GM23338 (cell line): Measurements from ENCODE around the gene TRAPPC3L. TPM values are rescaled to one million over a fixed set of nuclear protein-coding genes. Genes with fewer than 3 reads are reported as not detected.

Experiments
- ATAC-seq: fragments of 200-7000 bp; cut with Tn5 transposase; 3 replicates; pipeline ENCODE4 v1.9.1; 2020
- DNase-seq: peaks from one replicate; pipeline ENCODE4 v3.0.0-alpha.2; 2015; ENCODE audit warnings: low spot score
- H2AFZ ChIP-seq: fragments of 200-600 bp; sonication (generic); 2 replicates; pipeline ENCODE4 v1.8.0; 2016; ENCODE audit warnings: antibody characterized with exemption, mild to moderate bottlenecking, moderate library complexity
- H3F3A ChIP-seq: fragments of 200-600 bp; sonication (generic); replicated peaks from 2 replicates; pipeline ENCODE4 v1.8.0; 2017; ENCODE audit warnings: antibody characterized with exemption, mixed run types, low read depth
- H3K27ac ChIP-seq: fragments of 200-600 bp; sonication (generic); 2 replicates; pipeline ENCODE4 v1.6.1; 2016; ENCODE audit warnings: low read depth
- H3K27me3 ChIP-seq: fragments of 200-600 bp; sonication (generic); 2 replicates; pipeline ENCODE4 v1.8.0; 2016; ENCODE audit warnings: mild to moderate bottlenecking, mixed run types, moderate library complexity; ENCODE audit not compliant: insufficient read depth
- H3K36me3 ChIP-seq: fragments of 200-600 bp; sonication (generic); 2 replicates; pipeline ENCODE4 v1.8.0; 2016; ENCODE audit warnings: mild to moderate bottlenecking; ENCODE audit not compliant: insufficient read depth
- H3K4me1 ChIP-seq: fragments of 200-600 bp; sonication (generic); 2 replicates; pipeline ENCODE4 v1.8.0; 2016; ENCODE audit warnings: mild to moderate bottlenecking, moderate library complexity; ENCODE audit not compliant: insufficient read depth
- H3K4me2 ChIP-seq: fragments of 200-600 bp; sonication (generic); 2 replicates; pipeline ENCODE4 v1.7.1; 2017; ENCODE audit warnings: mixed run types
- H3K4me3 ChIP-seq: fragments of 200-600 bp; sonication (generic); 2 replicates; pipeline ENCODE4 v1.6.1; 2016; ENCODE audit warnings: mixed run types
- H3K79me2 ChIP-seq: fragments of 200-600 bp; sonication (generic); replicated peaks from 2 replicates; pipeline ENCODE4 v1.8.0; 2017; ENCODE audit warnings: mild to moderate bottlenecking; ENCODE audit not compliant: insufficient read depth
- H3K9me2 ChIP-seq: fragments of 200-600 bp; sonication (generic); 2 replicates; pipeline ENCODE4 v1.8.0; 2017; ENCODE audit not compliant: insufficient read depth
- H4K20me1 ChIP-seq: fragments of 200-600 bp; sonication (generic); replicated peaks from 2 replicates; pipeline ENCODE4 v1.8.0; 2017; ENCODE audit warnings: mild to moderate bottlenecking; ENCODE audit not compliant: insufficient read depth
- H3K27ac Mint-ChIP-seq: 2 replicates; pipeline ENCODE4 v1.8.0; 2020; ENCODE audit warnings: inconsistent platforms, mild to moderate bottlenecking, moderate library complexity, mixed read lengths
- H3K27me3 Mint-ChIP-seq: 3 replicates; pipeline ENCODE4 v1.8.0; 2022; ENCODE audit warnings: low read depth, mild to moderate bottlenecking, moderate library complexity, mixed read lengths, inconsistent platforms; ENCODE audit not compliant: insufficient read depth, poor library complexity
- H3K36me3 Mint-ChIP-seq: 3 replicates; pipeline ENCODE4 v1.8.0; 2021; ENCODE audit warnings: low read depth, mild to moderate bottlenecking, inconsistent platforms, moderate library complexity, mixed read lengths
- H3K4me1 Mint-ChIP-seq: 3 replicates; pipeline ENCODE4 v1.8.0; 2020; ENCODE audit warnings: mild to moderate bottlenecking, inconsistent platforms, mixed read lengths
- H3K4me3 Mint-ChIP-seq: 3 replicates; pipeline ENCODE4 v1.8.0; 2021; ENCODE audit warnings: moderate library complexity, mild to moderate bottlenecking, inconsistent platforms, mixed read lengths
- H3K9me3 Mint-ChIP-seq: 3 replicates; pipeline ENCODE4 v1.8.0; 2020; ENCODE audit warnings: moderate library complexity, mild to moderate bottlenecking, inconsistent platforms, mixed read lengths
- EZH2 ChIP-seq: fragments of 200-600 bp; sonication (generic); IDR thresholded peaks from one replicate; pipeline ENCODE4 v1.8.0; 2017; ENCODE audit warnings: antibody characterized with exemption, mild to moderate bottlenecking, low read depth; ENCODE audit not compliant: unreplicated experiment
- EZH2phosphoT487 ChIP-seq: fragments of 200-600 bp; sonication (generic); IDR thresholded peaks from one replicate; pipeline ENCODE4 v1.8.1; 2018; ENCODE audit warnings: antibody characterized with exemption; ENCODE audit not compliant: unreplicated experiment
- NANOG ChIP-seq: IDR thresholded peaks from 2 replicates; pipeline ENCODE4 v1.6.1; 2016; ENCODE audit warnings: antibody characterized with exemption, borderline replicate concordance
- POLR2AphosphoS5 ChIP-seq: IDR thresholded peaks from 2 replicates; pipeline ENCODE4 v1.6.1; 2016; ENCODE audit warnings: antibody characterized with exemption, low read depth
- REST ChIP-seq: IDR thresholded peaks from one replicate; pipeline ENCODE4 v1.6.1; 2018; ENCODE audit warnings: antibody characterized with exemption; ENCODE audit not compliant: unreplicated experiment
- STAT1 ChIP-seq: IDR thresholded peaks from one replicate; pipeline ENCODE4 v1.6.1; 2016; ENCODE audit warnings: antibody characterized with exemption; ENCODE audit not compliant: unreplicated experiment
- ZNF114 ChIP-seq: fragments of 250-450 bp; sonication (Bioruptor Pico); IDR thresholded peaks from 2 replicates; pipeline ENCODE4 v1.5.0; 2020; ENCODE audit warnings: mild to moderate bottlenecking, moderate library complexity
- ZNF331 ChIP-seq: fragments of 250-450 bp; sonication (Bioruptor Pico); IDR thresholded peaks from 2 replicates; pipeline ENCODE4 v1.5.0; 2020; ENCODE audit warnings: low read depth, mild to moderate bottlenecking, moderate library complexity
- polyA plus RNA-seq: library from polyadenylated mRNA; unstranded; fragments of >200 nt; fragmentation: Nextera tagmentation; extraction: Ambion mirVana; gene quantifications from 2 replicates; pipeline ENCODE4 v1.2.1, GENCODE V29; 2016
- total RNA-seq: library from RNA; depleted of rRNA; stranded (reverse); fragments of >200 nt; shearing (Covaris generic); gene quantifications from 2 replicates; pipeline ENCODE4 v1.2.3, GENCODE V29; 2014
- TF ChIP-seq, protein P1 (sequence below), 2 experiments: fragments of 200-600 bp in 1 of 2; sonication (generic) in 1 of 2; conservative IDR thresholded peaks; 2 replicates each; pipeline versions ENCODE4 v1.5.1 to v1.6.1; 2016 to 2017; ENCODE audit warnings: antibody characterized with exemption in 2 of 2, low read depth in 2 of 2, mild to moderate bottlenecking in 2 of 2, moderate library complexity in 1 of 2
- TF ChIP-seq, protein P2 (sequence below): fragments of 250-450 bp; sonication (Bioruptor Pico); IDR thresholded peaks from 2 replicates; pipeline ENCODE4 v1.5.0; 2020; ENCODE audit warnings: mild to moderate bottlenecking, moderate library complexity

The TRAPPC3L gene
- total and polyA plus RNA-seq, 2 experiments from 2014 or later: not detected

DNA sequence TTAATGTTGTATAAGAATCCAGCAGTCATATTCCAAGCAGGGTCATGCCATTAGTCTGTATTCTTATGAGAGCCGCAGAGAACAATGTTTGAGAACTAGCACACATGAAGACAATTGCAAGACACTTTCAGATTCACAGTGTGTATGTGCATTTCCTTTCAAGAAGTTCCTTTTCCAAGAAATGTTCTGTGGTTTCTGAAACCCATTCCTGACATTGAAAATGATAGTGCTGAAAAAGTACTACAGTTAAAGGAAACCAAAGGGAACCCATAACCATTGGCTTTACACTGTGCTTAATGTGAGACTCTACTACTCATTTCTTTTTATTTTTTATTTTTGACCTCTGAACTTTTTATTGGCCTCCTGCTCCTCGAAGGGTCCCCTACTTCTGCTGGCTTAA, 88.6 kb downstream of the TRAPPC3L start:
- no peak for DNase-seq
- Histone ChIP-seq H2AFZ (no peak overlapping the region), H3K27me3 (peaks cover 28% of the 10 kb centered on the region), H3K9me2 (no peaks in the 10 kb centered on the region), H3F3A (peaks cover 4% of the 10 kb centered on the region), H3K4me1 (no peaks in the 10 kb centered on the region), H3K79me2 (no peaks in the 10 kb centered on the region), H3K4me3 (no peak overlapping the region), H3K4me2 (no peak overlapping the region), H4K20me1 (no peaks in the 10 kb centered on the region; the same call in 1 of the 2 replicates), H3K36me3 (no peaks in the 10 kb centered on the region), H3K27ac (no peak overlapping the region)
- Mint-ChIP-seq H3K27me3 (peaks cover 12% of the 10 kb centered on the region), H3K27ac (no peak overlapping the region), H3K4me1 (peaks cover 7% of the 10 kb centered on the region; the same call in 2 of the 3 replicates), H3K4me3 (no peak overlapping the region), H3K36me3 (no peaks in the 10 kb centered on the region), H3K9me3 (no peaks in the 10 kb centered on the region)
- TF ChIP-seq ZNF331 (CRISPR knock-in tag) (no peak), EZH2 (no peak), POLR2AphosphoS5 (no peak)
- ATAC-seq: no peak

DNA sequence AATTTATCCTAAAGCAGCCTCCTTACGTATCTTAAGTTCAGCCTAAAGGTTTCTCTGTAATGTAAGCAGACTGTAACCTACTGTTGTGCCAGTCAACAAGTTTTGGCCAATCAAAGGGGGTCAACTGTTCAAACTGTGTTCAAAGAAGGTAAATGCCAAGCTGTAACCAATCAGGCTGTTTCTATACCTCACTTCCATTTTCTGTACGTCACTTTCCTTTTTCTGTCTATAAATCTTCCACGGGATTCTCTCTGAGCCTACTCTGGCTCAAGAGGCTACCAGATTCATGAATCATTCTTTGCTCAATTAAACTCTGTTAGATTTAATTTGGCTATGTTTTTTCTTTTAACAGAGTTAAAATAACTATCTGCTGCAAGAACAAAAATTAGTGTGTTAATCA, 89.4 kb downstream of the TRAPPC3L start:
- Mint-ChIP-seq H3K4me3 (no peak overlapping the region), H3K27me3 (peaks cover 4% of the 10 kb centered on the region), H3K9me3 (no peaks in the 10 kb centered on the region), H3K4me1 (peaks cover 1% of the 10 kb centered on the region; the same call in 1 of the 3 replicates), H3K36me3 (no peaks in the 10 kb centered on the region), H3K27ac (no peak overlapping the region)
- H3K4me3 ChIP-seq: no peak overlapping the region
- ATAC-seq (no peak), DNase-seq (no peak)
- no peaks in the 10 kb centered on the region for H3K79me2 ChIP-seq
- no peaks in the 10 kb centered on the region; the same call in 1 of the 2 replicates for H3F3A ChIP-seq
- no peaks in the 10 kb centered on the region for H3K36me3 ChIP-seq
- no peak overlapping the region for H3K4me2 ChIP-seq
- H3K27me3 ChIP-seq: peaks cover 20% of the 10 kb centered on the region
- no peak overlapping the region for H3K27ac ChIP-seq
- no peaks in the 10 kb centered on the region for H3K9me2 ChIP-seq
- no peaks in the 10 kb centered on the region for H3K4me1 ChIP-seq
- no peak overlapping the region for H2AFZ ChIP-seq
- no peaks in the 10 kb centered on the region; the same call in 1 of the 2 replicates for H4K20me1 ChIP-seq
- TF ChIP-seq STAT1 (no peak), POLR2AphosphoS5 (no peak), ZNF331 (CRISPR knock-in tag) (no peak), ZNF114 (CRISPR knock-in tag) (no peak), NANOG (no peak), EZH2phosphoT487 (no peak), REST (no peak)
- TF ChIP-seq, protein P1, sequence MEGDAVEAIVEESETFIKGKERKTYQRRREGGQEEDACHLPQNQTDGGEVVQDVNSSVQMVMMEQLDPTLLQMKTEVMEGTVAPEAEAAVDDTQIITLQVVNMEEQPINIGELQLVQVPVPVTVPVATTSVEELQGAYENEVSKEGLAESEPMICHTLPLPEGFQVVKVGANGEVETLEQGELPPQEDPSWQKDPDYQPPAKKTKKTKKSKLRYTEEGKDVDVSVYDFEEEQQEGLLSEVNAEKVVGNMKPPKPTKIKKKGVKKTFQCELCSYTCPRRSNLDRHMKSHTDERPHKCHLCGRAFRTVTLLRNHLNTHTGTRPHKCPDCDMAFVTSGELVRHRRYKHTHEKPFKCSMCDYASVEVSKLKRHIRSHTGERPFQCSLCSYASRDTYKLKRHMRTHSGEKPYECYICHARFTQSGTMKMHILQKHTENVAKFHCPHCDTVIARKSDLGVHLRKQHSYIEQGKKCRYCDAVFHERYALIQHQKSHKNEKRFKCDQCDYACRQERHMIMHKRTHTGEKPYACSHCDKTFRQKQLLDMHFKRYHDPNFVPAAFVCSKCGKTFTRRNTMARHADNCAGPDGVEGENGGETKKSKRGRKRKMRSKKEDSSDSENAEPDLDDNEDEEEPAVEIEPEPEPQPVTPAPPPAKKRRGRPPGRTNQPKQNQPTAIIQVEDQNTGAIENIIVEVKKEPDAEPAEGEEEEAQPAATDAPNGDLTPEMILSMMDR (conservative IDR thresholded peaks at IDR 0.05; ENCODE audit: low read depth in 2 of 2): no peak
- TF ChIP-seq, protein P2, sequence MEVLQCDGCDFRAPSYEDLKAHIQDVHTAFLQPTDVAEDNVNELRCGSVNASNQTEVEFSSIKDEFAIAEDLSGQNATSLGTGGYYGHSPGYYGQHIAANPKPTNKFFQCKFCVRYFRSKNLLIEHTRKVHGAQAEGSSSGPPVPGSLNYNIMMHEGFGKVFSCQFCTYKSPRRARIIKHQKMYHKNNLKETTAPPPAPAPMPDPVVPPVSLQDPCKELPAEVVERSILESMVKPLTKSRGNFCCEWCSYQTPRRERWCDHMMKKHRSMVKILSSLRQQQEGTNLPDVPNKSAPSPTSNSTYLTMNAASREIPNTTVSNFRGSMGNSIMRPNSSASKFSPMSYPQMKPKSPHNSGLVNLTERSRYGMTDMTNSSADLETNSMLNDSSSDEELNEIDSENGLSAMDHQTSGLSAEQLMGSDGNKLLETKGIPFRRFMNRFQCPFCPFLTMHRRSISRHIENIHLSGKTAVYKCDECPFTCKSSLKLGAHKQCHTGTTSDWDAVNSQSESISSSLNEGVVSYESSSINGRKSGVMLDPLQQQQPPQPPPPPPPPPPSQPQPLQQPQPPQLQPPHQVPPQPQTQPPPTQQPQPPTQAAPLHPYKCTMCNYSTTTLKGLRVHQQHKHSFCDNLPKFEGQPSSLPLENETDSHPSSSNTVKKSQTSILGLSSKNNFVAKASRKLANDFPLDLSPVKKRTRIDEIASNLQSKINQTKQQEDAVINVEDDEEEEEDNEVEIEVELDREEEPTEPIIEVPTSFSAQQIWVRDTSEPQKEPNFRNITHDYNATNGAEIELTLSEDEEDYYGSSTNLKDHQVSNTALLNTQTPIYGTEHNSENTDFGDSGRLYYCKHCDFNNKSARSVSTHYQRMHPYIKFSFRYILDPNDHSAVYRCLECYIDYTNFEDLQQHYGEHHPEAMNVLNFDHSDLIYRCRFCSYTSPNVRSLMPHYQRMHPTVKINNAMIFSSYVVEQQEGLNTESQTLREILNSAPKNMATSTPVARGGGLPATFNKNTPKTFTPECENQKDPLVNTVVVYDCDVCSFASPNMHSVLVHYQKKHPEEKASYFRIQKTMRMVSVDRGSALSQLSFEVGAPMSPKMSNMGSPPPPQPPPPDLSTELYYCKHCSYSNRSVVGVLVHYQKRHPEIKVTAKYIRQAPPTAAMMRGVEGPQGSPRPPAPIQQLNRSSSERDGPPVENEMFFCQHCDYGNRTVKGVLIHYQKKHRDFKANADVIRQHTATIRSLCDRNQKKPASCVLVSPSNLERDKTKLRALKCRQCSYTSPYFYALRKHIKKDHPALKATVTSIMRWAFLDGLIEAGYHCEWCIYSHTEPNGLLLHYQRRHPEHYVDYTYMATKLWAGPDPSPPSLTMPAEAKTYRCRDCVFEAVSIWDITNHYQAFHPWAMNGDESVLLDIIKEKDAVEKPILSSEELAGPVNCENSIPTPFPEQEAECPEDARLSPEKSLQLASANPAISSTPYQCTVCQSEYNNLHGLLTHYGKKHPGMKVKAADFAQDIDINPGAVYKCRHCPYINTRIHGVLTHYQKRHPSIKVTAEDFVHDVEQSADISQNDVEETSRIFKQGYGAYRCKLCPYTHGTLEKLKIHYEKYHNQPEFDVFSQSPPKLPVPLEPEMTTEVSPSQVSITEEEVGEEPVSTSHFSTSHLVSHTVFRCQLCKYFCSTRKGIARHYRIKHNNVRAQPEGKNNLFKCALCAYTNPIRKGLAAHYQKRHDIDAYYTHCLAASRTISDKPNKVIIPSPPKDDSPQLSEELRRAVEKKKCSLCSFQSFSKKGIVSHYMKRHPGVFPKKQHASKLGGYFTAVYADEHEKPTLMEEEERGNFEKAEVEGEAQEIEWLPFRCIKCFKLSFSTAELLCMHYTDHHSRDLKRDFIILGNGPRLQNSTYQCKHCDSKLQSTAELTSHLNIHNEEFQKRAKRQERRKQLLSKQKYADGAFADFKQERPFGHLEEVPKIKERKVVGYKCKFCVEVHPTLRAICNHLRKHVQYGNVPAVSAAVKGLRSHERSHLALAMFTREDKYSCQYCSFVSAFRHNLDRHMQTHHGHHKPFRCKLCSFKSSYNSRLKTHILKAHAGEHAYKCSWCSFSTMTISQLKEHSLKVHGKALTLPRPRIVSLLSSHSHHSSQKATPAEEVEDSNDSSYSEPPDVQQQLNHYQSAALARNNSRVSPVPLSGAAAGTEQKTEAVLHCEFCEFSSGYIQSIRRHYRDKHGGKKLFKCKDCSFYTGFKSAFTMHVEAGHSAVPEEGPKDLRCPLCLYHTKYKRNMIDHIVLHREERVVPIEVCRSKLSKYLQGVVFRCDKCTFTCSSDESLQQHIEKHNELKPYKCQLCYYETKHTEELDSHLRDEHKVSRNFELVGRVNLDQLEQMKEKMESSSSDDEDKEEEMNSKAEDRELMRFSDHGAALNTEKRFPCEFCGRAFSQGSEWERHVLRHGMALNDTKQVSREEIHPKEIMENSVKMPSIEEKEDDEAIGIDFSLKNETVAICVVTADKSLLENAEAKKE (CRISPR knock-in tag): no peak
